Chondrocyte (in vitro differentiated cells): ENCODE measurements around the gene MGP. TPM values are rescaled to one million over a fixed set of nuclear protein-coding genes. Genes with fewer than 3 reads are reported as not detected.
A peak's percentile ranks its signal among the peaks of the same experiment; 100 is the strongest.

Experiments used
- DNase-seq: peaks from one replicate; pipeline ENCODE4 v3.0.0; 2021; ENCODE audit warnings: mixed read lengths, low spot score
- H3K27ac Mint-ChIP-seq: one replicate; pipeline ENCODE4 v1.8.0; 2021; ENCODE audit warnings: mild to moderate bottlenecking, moderate library complexity, mixed read lengths; ENCODE audit not compliant: unreplicated experiment
- H3K27me3 Mint-ChIP-seq: 2 replicates; pipeline ENCODE4 v1.8.0; 2021; ENCODE audit warnings: low read depth, mixed read lengths
- H3K36me3 Mint-ChIP-seq: 2 replicates; pipeline ENCODE4 v1.8.0; 2021; ENCODE audit warnings: low read depth, mixed read lengths
- H3K4me1 Mint-ChIP-seq: 2 replicates; pipeline ENCODE4 v1.8.0; 2021; ENCODE audit warnings: low read depth, mild to moderate bottlenecking, mixed read lengths
- H3K4me3 Mint-ChIP-seq: one replicate; pipeline ENCODE4 v1.8.0; 2021; ENCODE audit warnings: mild to moderate bottlenecking, moderate library complexity, mixed read lengths; ENCODE audit not compliant: unreplicated experiment
- H3K9me3 Mint-ChIP-seq: 2 replicates; pipeline ENCODE4 v1.8.0; 2021; ENCODE audit warnings: low read depth, mixed read lengths
- total RNA-seq: library from RNA; stranded (reverse); gene quantifications from 3 replicates; pipeline ENCODE4 v1.2.1, GENCODE V29; 2021
- TF ChIP-seq, protein P1 (sequence below): fragments of 200-600 bp; sonication (generic); IDR thresholded peaks from 2 replicates; pipeline ENCODE4 v1.5.0; 2021; ENCODE audit warnings: antibody characterized with exemption, mild to moderate bottlenecking, moderate library complexity

Gene MGP
- total RNA-seq, 1 donor from 2014 or later = 213 TPM

GRCh38 chr12:14884458-14884878 lies 1.2 kb downstream of the MGP start:
- peak overlapping the region; percentile 90 for H3K27ac Mint-ChIP-seq
- no peak for DNase-seq
- no peaks in the 10 kb centered on the region for H3K9me3 Mint-ChIP-seq
- peaks cover 34% of the 10 kb centered on the region for H3K4me1 Mint-ChIP-seq
- peaks cover 6% of the 10 kb centered on the region for H3K36me3 Mint-ChIP-seq
- TF ChIP-seq, protein P1, sequence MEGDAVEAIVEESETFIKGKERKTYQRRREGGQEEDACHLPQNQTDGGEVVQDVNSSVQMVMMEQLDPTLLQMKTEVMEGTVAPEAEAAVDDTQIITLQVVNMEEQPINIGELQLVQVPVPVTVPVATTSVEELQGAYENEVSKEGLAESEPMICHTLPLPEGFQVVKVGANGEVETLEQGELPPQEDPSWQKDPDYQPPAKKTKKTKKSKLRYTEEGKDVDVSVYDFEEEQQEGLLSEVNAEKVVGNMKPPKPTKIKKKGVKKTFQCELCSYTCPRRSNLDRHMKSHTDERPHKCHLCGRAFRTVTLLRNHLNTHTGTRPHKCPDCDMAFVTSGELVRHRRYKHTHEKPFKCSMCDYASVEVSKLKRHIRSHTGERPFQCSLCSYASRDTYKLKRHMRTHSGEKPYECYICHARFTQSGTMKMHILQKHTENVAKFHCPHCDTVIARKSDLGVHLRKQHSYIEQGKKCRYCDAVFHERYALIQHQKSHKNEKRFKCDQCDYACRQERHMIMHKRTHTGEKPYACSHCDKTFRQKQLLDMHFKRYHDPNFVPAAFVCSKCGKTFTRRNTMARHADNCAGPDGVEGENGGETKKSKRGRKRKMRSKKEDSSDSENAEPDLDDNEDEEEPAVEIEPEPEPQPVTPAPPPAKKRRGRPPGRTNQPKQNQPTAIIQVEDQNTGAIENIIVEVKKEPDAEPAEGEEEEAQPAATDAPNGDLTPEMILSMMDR = no peak
- H3K27me3 Mint-ChIP-seq = no peaks in the 10 kb centered on the region
- H3K4me3 Mint-ChIP-seq = peak overlapping the region; percentile 73

GRCh38 chr12:14883686-14884085 lies 2.0 kb downstream of the MGP start:
- Mint-ChIP-seq H3K36me3 (peaks cover 6% of the 10 kb centered on the region), H3K27ac (no peak overlapping the region), H3K4me1 (peaks cover 34% of the 10 kb centered on the region), H3K9me3 (no peaks in the 10 kb centered on the region), H3K4me3 (peak overlapping the region; percentile 29), H3K27me3 (no peaks in the 10 kb centered on the region)
- DNase-seq = no peak
- TF ChIP-seq, protein P1 = no peak

GRCh38 chr12:14880890-14881453 lies 4.7 kb downstream of the MGP start:
- Mint-ChIP-seq H3K4me1 (peaks cover 30% of the 10 kb centered on the region), H3K4me3 (no peak overlapping the region), H3K36me3 (peaks cover 6% of the 10 kb centered on the region), H3K9me3 (no peaks in the 10 kb centered on the region), H3K27me3 (no peaks in the 10 kb centered on the region), H3K27ac (no peak overlapping the region)
- DNase-seq = no peak
- TF ChIP-seq, protein P1 = no peak

DNA sequence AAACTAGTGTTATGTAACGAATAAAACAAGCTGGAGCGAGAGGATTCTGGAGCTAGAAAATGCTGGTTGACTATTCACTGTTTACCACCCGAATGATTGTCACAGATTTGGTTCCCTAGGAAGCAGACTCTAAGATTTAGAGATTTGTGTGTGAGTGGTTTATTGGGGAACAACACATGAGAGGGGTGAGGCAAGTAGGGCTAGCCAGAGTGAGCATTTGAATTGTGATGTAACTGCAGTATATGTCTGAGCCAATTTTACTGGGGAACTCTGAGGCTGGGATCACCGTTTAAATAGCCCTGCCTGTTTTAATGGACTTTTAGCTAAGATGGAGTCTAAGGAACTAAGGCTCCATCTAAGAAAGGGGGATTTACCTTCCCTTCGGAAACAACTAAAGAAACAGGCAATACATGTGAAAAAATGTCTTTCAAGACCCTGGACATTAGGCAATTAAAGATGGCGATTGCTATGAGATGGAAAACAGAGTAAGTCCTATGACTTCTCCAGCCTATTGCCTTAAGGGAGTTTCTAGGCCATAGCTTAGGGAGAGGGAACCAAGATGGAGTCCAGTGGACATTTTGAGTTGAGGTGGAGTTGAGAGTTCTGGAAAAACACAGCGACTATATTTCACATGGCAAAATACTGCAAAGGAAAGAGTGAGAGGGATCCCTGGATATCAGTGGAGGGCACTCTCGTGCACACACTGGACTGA lies 6.3 kb downstream of the MGP start:
- Mint-ChIP-seq H3K27me3 (no peaks in the 10 kb centered on the region), H3K27ac (no peak overlapping the region), H3K4me1 (peaks cover 22% of the 10 kb centered on the region), H3K9me3 (no peaks in the 10 kb centered on the region), H3K4me3 (no peak overlapping the region), H3K36me3 (peaks cover 6% of the 10 kb centered on the region)
- DNase-seq = no peak
- TF ChIP-seq, protein P1 = no peak

DNA sequence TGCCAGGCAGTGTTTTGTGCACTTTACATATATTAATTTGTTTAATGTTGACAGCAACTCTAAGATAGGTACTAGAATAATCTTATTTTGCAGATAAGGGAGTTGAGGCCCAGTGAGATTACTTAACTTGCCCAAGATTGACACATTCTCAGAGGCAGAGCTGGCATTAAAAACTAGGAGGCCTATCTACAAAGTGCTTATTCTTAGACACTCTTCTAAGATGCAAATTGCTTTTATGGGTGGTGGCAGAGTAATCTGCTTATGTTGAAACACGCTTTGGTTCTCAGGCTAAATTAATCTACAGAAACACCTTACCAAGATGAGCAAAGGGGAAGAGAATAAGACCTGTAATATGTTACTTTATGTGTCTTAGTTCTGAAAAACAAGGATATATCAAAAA lies 7.2 kb downstream of the MGP start:
- peaks cover 16% of the 10 kb centered on the region for H3K4me1 Mint-ChIP-seq
- peaks cover 6% of the 10 kb centered on the region for H3K36me3 Mint-ChIP-seq
- no peaks in the 10 kb centered on the region for H3K27me3 Mint-ChIP-seq
- DNase-seq = no peak
- H3K9me3 Mint-ChIP-seq = no peaks in the 10 kb centered on the region
- H3K4me3 Mint-ChIP-seq = no peak overlapping the region
- TF ChIP-seq, protein P1 = no peak
- H3K27ac Mint-ChIP-seq = no peak overlapping the region
